ENCODE measurements around the gene KRT76. TPM values are rescaled to one million over a fixed set of nuclear protein-coding genes. Genes with fewer than 3 reads are reported as not detected.
"Not testable (repeated sequence)": the region's sequence is repeated elsewhere in the genome, so short reads cannot be mapped to it uniquely, and the experiment has no call there.

KRT76 gene
- total and polyA plus RNA-seq, 2 donors (not counting 1 experiment from before 2014, with no cell fraction given), result not detected

GRCh38 chr12:52761802-52762201 is 15.3 kb downstream of the KRT76 start:
- Histone ChIP-seq H3K79me2 (ENCODE audit: control insufficient read depth, insufficient read depth, low read length) (no peaks in the 10 kb centered on the region), H3K4me2 (replicated peaks; ENCODE audit: low read depth, low read length, poor library complexity, severe bottlenecking) (no peak overlapping the region), H3K9ac (ENCODE audit: low read length) (no peak overlapping the region), H3K9me3 (ENCODE audit: control extremely low read depth in 1 of 3, control insufficient read depth in 2 of 3, insufficient read depth in 1 of 3, low read length in 2 of 3) (peaks cover 0 to 24% (median 16%) of the 10 kb centered on the region in 3 donors), H2AFZ (ENCODE audit: insufficient read depth, low read depth, low read length, poor library complexity, severe bottlenecking) (no peak overlapping the region), H3K4me3 (ENCODE audit: control extremely low read depth in 1 of 5, extremely low read depth in 1 of 5, insufficient read depth in 1 of 5, low read depth in 2 of 5, low read length in 4 of 5) (no peak overlapping the region), H3K27ac (ENCODE audit: low read length in 2 of 2) (no peak overlapping the region), H4K20me1 (ENCODE audit: control insufficient read depth, insufficient read depth, low read length, poor library complexity, severe bottlenecking) (no peaks in the 10 kb centered on the region), H3K27me3 (replicated peaks in 1 of 4; ENCODE audit: control extremely low read depth in 1 of 4, control insufficient read depth in 3 of 4, insufficient read depth in 4 of 4, low read length in 3 of 4) (peaks cover 0 to 10% (median 2%) of the 10 kb centered on the region in 4 experiments), H3K4me1 (ENCODE audit: control insufficient read depth in 2 of 2, insufficient read depth in 2 of 2, low read length in 2 of 2) (no peaks in the 10 kb centered on the region), H3K36me3 (replicated peaks in 1 of 2; ENCODE audit: control extremely low read depth in 1 of 2, control insufficient read depth in 1 of 2, extremely low read depth in 1 of 2, insufficient read depth in 2 of 2, low read length in 1 of 2) (no peaks in the 10 kb centered on the region)
- Mint-ChIP-seq H3K9me3 (ENCODE audit: insufficient read depth) (peaks cover 3% of the 10 kb centered on the region), H3K27ac (no peak overlapping the region), H3K4me3 (no peak overlapping the region), H3K4me1 (no peaks in the 10 kb centered on the region), H3K27me3 (peaks cover 3% of the 10 kb centered on the region)
- DNase-seq, result no peak
- POLR2A ChIA-PET, result no interaction called here
- no CpG with 5 or more reads among the region's 2 CpGs for WGBS (ENCODE audit: insufficient coverage)
- ATAC-seq (ENCODE audit: low read depth), result no peak
- TF ChIP-seq CTCF (IDR thresholded peaks at IDR 0.05), result no peak
- no peak for TF ChIP-seq EZH2 (IDR thresholded peaks at IDR 0.05; ENCODE audit: borderline replicate concordance, insufficient read depth, low read depth, low read length, poor library complexity, severe bottlenecking)
- CTCF ChIA-PET, result no interaction called here
- intact Hi-C loops (cut with micrococcal nuclease), result no loop called here

- DNase-seq; H4K20me1 ChIP-seq (ENCODE audit: control insufficient read depth, insufficient read depth, low read length, poor library complexity, severe bottlenecking); intact Hi-C loops (cut with micrococcal nuclease); H3K27ac ChIP-seq (ENCODE audit: low read length in 2 of 2); H3K4me1 Mint-ChIP-seq; H3K27ac Mint-ChIP-seq; CTCF ChIA-PET; H3K4me2 ChIP-seq (replicated peaks; ENCODE audit: low read depth, low read length, poor library complexity, severe bottlenecking); H3K27me3 ChIP-seq (replicated peaks in 1 of 4; ENCODE audit: control extremely low read depth in 1 of 4, control insufficient read depth in 3 of 4, insufficient read depth in 4 of 4, low read length in 3 of 4); ATAC-seq (ENCODE audit: low read depth); H3K4me1 ChIP-seq (ENCODE audit: control insufficient read depth in 2 of 2, insufficient read depth in 2 of 2, low read length in 2 of 2); POLR2A ChIA-PET; H3K9ac ChIP-seq (ENCODE audit: low read length); H3K36me3 ChIP-seq (replicated peaks in 1 of 2; ENCODE audit: control extremely low read depth in 1 of 2, control insufficient read depth in 1 of 2, extremely low read depth in 1 of 2, insufficient read depth in 2 of 2, low read length in 1 of 2); H2AFZ ChIP-seq (ENCODE audit: insufficient read depth, low read depth, low read length, poor library complexity, severe bottlenecking); H3K27me3 Mint-ChIP-seq; H3K4me3 Mint-ChIP-seq; H3K9me3 Mint-ChIP-seq (ENCODE audit: insufficient read depth); H3K4me3 ChIP-seq (ENCODE audit: control extremely low read depth in 1 of 5, extremely low read depth in 1 of 5, insufficient read depth in 1 of 5, low read depth in 2 of 5, low read length in 4 of 5); H3K79me2 ChIP-seq (ENCODE audit: control insufficient read depth, insufficient read depth, low read length): not testable (repeated sequence)
- 96% methylated on average over 3 of the region's 8 CpGs for WGBS (ENCODE audit: insufficient coverage)
- H3K9me3 ChIP-seq (ENCODE audit: control extremely low read depth in 1 of 3, control insufficient read depth in 2 of 3, insufficient read depth in 1 of 3, low read length in 2 of 3), result peaks cover 0 to 24% (median 16%) of the 10 kb centered on the region in 3 donors
Observed at GRCh38 chr12:52761218-52761617, 15.9 kb downstream of the KRT76 start.
